ENCODE data around the gene HIF3A. TPM values are rescaled to one million over a fixed set of nuclear protein-coding genes. Genes with fewer than 3 reads are reported as not detected.

Gene HIF3A
- total RNA-seq, 1 donor from 2014 or later = 0.53 TPM

DNA sequence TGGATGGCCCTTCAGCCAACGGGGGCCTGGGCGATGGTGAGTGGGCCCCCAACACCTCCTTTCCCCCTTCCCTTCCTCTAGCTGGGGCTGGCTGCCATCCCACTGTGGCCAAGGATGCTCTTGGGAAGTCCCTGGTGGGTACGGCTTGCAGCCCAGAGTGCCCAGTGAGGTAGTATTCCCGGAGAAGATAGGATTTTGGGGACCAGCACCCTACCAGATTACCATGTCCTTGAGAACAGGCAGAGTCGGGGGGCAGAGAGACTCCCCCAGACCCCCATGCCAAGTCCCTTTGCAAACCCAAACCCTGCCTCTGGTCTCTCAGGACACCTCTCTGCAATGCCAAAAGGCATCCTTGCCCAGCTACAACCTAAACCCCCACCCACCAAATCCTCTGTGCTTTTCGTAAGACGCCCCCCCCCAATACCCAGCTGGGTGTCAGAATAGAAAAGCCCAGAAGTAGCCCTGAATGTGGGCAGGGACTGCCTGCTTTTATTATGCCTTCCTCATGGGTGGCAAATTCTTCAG, 1.7 kb downstream of the HIF3A start:
- H3K4me3 ChIP-seq (ENCODE audit: low read depth, low read length) = no peak overlapping the region
- FAIRE-seq (no peak), DNase-seq (ENCODE audit: low read depth) (no peak)
- TF ChIP-seq, protein P1, sequence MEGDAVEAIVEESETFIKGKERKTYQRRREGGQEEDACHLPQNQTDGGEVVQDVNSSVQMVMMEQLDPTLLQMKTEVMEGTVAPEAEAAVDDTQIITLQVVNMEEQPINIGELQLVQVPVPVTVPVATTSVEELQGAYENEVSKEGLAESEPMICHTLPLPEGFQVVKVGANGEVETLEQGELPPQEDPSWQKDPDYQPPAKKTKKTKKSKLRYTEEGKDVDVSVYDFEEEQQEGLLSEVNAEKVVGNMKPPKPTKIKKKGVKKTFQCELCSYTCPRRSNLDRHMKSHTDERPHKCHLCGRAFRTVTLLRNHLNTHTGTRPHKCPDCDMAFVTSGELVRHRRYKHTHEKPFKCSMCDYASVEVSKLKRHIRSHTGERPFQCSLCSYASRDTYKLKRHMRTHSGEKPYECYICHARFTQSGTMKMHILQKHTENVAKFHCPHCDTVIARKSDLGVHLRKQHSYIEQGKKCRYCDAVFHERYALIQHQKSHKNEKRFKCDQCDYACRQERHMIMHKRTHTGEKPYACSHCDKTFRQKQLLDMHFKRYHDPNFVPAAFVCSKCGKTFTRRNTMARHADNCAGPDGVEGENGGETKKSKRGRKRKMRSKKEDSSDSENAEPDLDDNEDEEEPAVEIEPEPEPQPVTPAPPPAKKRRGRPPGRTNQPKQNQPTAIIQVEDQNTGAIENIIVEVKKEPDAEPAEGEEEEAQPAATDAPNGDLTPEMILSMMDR (IDR thresholded peaks at IDR 0.05; ENCODE audit: insufficient read depth, low read length, severe bottlenecking) = no peak
- H3K27me3 ChIP-seq (ENCODE audit: control insufficient read depth, insufficient read depth, low read length) = peaks cover 4% of the 10 kb centered on the region
- no peaks in the 10 kb centered on the region for H3K36me3 ChIP-seq (ENCODE audit: control insufficient read depth, insufficient read depth, low read length)

DNA sequence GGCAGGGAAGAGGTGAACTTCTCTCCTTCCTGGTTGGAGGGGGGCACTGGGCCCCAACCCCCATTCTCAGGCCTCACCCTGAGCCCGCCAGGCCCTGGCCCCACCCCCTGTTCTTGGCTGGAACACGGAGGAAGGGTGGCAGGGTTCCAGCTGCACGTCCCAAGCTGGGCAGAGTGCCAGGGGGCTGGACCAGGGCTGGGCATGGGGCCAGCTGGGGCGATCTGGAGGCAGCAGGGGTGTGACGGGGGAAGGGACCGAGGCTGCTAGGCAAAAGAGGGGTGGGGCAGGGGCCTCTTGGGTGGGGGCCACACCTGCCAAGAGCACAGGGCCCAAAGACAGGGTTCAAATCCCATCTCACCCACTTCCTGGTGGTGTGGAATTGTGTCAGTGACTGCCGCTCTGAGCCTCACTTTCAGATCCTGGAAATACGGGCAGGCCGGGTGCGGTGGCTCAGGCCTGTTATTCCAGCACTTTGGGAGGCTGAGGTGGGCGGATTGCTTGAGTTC, 2.2 kb downstream of the HIF3A start:
- Histone ChIP-seq H3K4me3 (ENCODE audit: low read depth, low read length) (no peak overlapping the region), H3K36me3 (ENCODE audit: control insufficient read depth, insufficient read depth, low read length) (no peaks in the 10 kb centered on the region), H3K27me3 (ENCODE audit: control insufficient read depth, insufficient read depth, low read length) (peaks cover 4% of the 10 kb centered on the region)
- DNase-seq (ENCODE audit: low read depth) (peak; percentile 77), FAIRE-seq (no peak)
- TF ChIP-seq, protein P1 (IDR thresholded peaks at IDR 0.05; ENCODE audit: insufficient read depth, low read length, severe bottlenecking) = no peak

DNA sequence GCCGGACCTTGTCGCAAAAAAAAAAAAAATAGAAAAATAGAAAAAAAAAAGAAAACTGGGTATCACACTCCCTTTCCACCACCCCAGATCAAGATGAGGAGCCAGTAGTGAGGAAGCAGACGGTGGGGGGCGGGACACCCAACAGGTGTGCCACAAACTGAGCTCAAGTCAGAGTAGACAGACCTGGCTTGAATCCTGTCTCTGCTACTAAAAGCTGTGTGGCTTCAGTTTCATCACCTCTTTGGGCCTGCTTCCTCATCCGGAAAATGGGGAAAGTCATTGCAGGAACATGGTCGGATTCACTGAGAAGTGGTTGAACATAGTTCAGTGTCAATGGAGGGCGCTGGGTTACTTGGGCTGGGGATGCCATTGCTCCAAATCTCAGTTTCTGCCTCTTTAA, 2.9 kb downstream of the HIF3A start:
- TF ChIP-seq, protein P1 (IDR thresholded peaks at IDR 0.05; ENCODE audit: insufficient read depth, low read length, severe bottlenecking) = no peak
- H3K36me3 ChIP-seq (ENCODE audit: control insufficient read depth, insufficient read depth, low read length) = no peaks in the 10 kb centered on the region
- DNase-seq (ENCODE audit: low read depth) = no peak
- H3K4me3 ChIP-seq (ENCODE audit: low read depth, low read length) = no peak overlapping the region
- H3K27me3 ChIP-seq (ENCODE audit: control insufficient read depth, insufficient read depth, low read length) = peaks cover 4% of the 10 kb centered on the region
- no peak for FAIRE-seq

DNA sequence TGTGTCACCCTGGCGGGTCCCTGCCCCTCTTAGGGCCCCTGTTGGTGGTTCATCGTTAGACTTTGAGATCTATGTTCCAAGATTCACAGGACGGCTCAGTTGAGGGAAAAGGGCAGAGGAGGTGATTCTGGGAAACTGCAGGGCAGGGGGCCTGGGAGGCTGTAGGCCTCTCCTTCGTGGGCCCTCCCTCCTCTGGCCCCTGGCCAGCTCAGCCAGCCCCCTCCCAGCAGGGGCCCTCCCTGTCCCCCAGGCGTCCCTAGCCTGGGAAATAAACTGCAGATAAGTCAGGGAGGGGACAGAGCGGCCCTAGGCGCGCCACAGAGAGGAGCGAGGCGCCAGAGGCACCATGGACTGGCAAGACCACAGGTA, 6.5 kb downstream of the HIF3A start:
- Histone ChIP-seq H3K27me3 (ENCODE audit: control insufficient read depth, insufficient read depth, low read length) (no peaks in the 10 kb centered on the region), H3K4me3 (ENCODE audit: low read depth, low read length) (no peak overlapping the region), H3K36me3 (ENCODE audit: control insufficient read depth, insufficient read depth, low read length) (no peaks in the 10 kb centered on the region)
- TF ChIP-seq, protein P1 (IDR thresholded peaks at IDR 0.05; ENCODE audit: insufficient read depth, low read length, severe bottlenecking) = no peak
- FAIRE-seq (no peak), DNase-seq (ENCODE audit: low read depth) (no peak)

DNA sequence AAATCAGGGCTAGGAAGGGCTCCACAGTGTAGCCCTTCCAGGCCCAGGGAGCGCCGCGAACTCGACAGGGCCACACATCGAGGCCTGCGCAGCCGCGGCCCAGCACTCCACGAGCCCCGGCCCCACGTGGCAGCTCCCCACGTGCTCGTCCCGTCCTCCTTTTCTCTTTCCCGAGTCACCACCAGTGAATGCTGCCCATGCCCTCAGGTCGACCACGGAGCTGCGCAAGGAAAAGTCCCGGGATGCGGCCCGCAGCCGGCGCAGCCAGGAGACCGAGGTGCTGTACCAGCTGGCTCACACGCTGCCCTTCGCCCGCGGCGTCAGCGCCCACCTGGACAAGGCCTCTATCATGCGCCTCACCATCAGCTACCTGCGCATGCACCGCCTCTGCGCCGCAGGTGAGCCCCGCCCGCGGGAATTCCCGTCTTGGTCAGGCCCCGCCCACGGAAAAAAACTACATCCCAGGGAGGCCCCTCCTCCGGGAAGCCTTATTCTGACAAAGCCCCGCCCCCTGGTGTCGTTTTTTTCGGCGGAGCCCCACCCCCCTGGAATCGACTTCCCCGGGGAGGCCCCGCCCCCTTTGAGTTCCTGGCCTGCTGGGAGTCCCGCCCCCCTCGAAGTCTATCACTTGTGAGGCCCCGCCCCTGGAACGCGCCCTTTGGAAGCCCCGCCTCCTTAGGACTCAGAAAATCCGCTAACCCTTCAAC, 7.0 kb downstream of the HIF3A start:
- FAIRE-seq (no peak), DNase-seq (ENCODE audit: low read depth) (peak; percentile 48)
- Histone ChIP-seq H3K4me3 (ENCODE audit: low read depth, low read length) (peak overlapping the region; percentile 16), H3K27me3 (ENCODE audit: control insufficient read depth, insufficient read depth, low read length) (no peaks in the 10 kb centered on the region), H3K36me3 (ENCODE audit: control insufficient read depth, insufficient read depth, low read length) (no peaks in the 10 kb centered on the region)
- TF ChIP-seq, protein P1 (IDR thresholded peaks at IDR 0.05; ENCODE audit: insufficient read depth, low read length, severe bottlenecking) = no peak

Measured in bronchial epithelial cell (primary cell).